Measurements from ENCODE around the gene SLC15A5. TPM values are rescaled to one million over a fixed set of nuclear protein-coding genes. Genes with fewer than 3 reads are reported as not detected.

The SLC15A5 gene
- total RNA-seq, 1 experiment from 2014 or later, result not detected

DNA sequence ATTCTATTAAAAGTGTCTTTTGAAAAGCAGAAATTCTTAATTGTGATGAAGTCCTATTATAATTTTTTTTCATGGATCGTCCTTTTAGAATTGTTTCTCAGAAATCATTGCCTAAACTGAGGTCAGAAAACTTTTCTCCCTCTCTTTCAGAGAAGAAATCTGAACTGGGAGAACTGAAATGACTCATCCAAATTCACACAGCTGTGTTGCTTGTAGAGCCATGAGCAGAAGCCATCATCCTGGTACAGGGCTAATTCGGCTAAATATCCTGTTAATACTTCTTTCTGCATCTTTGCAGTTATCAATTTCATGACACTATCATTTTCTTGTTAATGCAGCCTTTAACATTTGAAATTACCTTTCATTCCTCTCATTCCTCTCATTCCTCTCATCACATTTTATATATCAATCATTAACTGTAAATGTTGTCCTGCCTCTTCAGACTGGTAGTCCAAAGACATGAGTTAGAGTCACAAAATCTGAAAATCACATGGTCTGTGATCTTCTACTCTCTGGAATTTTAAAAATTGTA lies 15.5 kb downstream of the SLC15A5 start:
- DNase-seq (ENCODE audit: low read depth), result no peak

DNA sequence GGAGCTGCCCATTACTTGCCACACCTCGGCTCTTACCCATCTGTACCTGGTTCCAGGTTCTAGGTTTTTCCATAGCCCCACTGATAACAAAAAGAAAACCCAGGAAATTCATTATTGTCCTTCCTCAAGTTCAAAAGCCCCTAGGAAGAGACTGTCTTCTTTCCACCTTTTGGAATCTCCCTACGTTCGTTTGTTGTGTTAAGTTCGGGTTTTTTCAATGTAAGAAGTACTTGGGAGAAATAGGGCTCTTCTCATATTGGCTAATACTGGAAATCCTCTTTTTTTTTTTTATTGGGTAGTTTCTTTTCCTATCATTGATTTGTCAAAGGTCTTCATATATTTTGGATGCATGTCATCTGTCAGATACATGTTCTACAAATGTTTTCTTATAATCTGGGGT lies 17.3 kb downstream of the SLC15A5 start:
- no peak for DNase-seq (ENCODE audit: low read depth)

DNA sequence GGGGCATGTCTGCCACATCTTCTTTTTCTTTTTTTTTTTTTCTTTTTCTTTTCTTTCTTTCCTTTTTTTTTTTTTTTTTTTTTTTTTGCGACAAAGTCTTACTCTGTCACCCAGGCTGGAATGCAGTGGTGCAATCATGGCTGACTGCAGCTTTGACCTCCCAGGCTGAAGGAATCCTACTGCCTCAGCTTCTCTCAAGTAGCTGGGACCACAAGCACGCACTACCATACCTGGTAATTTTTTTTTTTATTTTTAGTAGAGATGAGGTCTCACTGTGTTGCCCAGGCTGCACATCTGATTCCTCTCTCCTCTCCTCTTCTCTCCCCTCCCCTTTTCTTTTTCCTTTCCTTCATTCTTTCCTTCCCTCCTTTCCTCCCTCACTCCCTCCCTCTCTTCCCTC lies 18.5 kb downstream of the SLC15A5 start:
- DNase-seq (ENCODE audit: low read depth), result no peak

DNA sequence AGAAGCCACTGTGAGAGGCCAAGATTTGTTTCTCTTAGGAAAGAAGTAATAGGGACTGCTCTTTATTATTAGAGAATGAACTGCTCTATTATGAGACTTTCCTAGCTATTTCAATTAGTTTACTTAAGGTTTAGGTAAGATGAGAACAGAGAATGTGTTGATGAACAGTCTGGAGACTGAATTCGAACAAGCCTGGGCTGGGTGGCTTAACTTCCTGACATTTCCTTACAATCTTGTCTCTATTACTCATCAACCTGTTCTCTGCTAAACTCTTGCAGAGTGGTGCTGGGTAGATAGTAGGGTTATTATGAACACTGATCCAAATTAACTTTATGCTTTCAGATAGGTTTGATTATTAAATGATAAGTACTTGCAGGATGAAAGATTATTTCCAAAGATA lies 31.2 kb downstream of the SLC15A5 start:
- no peak for DNase-seq (ENCODE audit: low read depth)

DNA sequence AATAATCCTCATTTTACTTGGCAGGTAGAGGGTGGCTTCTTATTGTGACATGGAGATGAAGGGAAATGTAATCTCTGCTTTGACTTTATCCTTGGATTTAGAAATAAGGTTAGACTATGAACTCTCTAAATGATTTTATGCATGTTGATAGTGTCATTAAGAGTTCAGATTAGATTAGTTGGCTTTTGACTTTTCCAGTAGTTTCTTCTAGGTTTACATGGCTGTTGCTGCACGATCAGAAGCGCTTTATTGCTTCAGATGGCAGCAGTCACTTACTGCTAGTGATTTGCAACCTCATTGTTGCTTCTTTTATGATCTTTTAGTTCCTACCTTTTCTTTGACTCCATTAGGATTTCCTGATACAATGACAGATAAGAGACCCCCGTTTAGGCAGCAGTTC lies 32.3 kb downstream of the SLC15A5 start:
- DNase-seq (ENCODE audit: low read depth), result no peak

DNA sequence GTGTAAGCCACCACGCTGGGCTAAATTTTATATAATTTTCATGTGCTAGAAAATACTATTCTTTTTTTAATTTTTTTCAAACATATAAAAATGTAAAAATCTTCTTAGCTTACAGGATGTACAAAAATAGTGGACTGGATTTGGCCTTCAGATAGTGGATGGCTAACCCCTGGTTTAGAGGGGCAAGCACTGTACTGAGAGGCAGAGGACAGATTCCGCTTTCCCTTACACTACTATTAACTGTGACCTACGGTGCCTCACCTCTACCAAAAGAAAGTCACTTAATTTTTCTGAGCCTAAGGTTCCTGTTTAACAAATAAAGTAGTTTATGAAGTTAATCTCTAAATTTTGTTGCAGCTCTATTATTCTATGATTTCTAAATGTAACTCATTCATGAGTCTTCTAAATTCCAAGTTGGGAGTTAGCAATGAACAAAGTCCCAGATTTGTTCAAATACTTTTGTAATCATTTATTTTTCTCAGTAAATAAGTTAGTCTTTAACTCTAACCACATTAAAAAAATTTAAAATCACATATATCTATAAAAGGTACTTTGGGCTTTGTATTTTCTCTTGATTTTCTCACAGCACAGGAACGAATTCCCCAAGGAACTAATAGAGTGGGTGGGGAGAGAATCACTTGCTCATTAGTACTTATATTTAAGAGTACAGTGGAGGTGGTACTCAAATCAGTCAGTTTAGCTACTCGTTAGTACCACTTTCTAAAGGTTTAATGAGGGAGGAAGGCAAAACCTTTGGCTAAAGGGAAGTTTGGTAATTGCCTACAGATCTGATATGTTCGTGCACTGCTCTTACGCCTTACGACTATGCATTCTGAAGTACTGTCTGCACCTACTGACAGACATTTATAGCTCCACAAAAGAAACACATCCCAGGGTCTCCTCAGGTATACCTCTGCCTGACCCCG lies 33.7 kb downstream of the SLC15A5 start:
- no peak for DNase-seq (ENCODE audit: low read depth)

DNA sequence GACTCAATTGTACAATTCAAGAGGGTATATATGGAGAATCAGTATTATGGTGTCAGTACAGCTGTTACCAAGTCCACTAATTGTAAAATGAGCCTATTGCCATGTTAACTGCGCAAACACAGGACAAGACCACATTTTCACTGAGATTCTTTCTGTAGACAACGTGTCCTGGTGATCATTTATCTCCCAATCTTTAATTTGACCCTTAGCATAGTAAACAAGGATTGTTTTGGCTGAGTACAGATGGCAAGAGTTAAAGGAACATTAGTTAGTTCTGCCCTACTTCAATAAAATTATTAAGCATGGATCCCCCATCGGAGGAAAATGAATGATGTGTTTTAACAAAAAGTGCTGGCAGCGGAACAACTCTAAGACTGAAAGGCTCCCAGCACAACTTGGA lies 36.1 kb downstream of the SLC15A5 start:
- no peak for DNase-seq (ENCODE audit: low read depth)

DNA sequence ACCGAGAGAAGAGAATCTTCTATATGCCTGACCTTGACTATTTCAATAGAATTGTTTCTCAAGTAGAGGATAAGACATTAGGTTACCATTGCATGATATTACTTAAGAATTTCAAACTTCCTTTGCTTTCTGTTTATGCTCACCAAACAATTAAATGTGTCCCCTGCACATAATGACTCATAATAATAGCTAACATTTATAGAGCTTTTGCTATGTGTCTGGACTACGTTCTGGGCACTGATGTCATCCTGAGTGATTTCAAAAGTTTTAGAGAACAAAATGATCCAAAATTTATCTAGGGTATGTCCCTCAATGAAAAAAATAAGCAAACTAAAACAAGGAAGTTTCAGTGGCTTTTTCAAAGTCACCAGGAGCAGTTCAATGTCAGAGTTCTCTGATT lies 38.8 kb downstream of the SLC15A5 start:
- no peak for DNase-seq (ENCODE audit: low read depth)

DNA sequence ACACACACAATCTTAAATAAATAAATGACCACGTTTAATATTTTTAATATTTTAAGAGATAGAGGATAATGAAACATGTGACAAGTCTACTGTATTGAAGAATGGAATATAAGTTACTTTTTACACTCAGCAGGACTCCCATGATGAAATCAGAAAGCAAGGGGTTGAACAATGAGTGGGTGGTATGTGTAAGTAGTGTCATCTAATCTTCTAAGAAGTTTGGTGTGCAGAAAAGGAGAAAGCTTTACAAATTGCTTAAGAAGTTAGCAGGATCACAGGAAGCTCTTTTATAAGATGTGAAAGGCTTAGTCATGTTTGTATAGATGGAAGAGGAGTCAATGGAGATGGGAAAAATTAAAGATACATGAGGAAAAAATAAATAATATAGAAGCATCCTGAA lies 47.8 kb downstream of the SLC15A5 start:
- no peak for DNase-seq (ENCODE audit: low read depth)

DNA sequence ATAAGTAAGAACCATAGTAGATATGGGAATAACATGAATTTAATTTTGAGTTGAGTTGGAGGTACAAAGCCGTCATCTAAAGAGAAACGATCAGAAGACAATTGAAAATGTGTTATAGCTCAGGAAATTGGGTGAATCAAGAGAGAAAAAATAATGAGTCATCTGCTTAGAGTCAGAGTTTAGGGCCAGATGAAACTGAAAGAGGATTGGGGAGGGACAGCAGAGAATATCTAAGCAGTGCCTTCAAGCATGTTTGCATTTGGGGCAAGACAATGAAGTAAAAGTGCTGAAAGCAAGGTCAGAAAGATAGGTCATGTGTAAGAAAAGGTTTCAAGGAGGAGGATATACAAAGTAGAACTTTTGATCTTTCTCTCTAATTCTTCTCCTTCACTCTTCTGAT lies 49.4 kb downstream of the SLC15A5 start:
- peak; percentile 54 for DNase-seq (ENCODE audit: low read depth)

DNA sequence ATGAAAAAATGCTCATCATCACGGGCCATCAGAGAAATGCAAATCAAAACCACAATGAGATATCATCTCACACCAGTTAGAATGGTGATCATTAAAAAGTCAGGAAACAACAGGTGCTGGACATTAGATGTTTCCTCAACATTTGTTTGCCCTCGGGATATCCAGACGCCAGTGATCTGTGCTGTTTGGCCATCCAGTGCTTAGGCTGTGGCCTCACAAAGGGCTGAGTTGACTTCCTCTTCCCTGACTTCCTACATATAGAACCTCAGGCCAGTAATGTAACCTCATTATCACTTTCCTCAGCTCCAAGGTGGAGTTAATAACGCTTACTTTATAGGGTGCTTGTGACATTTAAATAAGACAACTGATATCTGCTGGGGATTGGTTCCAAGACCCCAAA lies 51.8 kb downstream of the SLC15A5 start:
- DNase-seq (ENCODE audit: low read depth), result no peak

DNA sequence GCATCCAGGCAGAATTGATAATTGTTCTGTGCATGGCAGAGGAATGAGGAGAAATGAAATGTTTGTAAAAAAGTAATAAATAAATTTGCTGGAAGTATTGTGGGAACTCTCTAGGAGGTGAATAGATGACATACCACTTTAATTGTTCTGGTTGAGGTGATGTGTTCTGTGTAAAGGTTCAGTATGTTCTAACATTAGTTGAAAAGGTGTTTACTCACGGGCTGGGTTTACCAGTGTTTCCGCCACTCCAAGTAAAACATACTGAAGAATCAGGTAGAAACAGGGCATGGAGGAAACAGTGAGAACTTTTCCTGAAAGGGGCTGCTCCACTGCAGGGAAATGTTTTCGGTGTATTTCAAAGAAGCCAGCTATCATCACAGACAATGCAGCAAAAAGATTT lies 53.3 kb downstream of the SLC15A5 start:
- DNase-seq (ENCODE audit: low read depth), result no peak

DNA sequence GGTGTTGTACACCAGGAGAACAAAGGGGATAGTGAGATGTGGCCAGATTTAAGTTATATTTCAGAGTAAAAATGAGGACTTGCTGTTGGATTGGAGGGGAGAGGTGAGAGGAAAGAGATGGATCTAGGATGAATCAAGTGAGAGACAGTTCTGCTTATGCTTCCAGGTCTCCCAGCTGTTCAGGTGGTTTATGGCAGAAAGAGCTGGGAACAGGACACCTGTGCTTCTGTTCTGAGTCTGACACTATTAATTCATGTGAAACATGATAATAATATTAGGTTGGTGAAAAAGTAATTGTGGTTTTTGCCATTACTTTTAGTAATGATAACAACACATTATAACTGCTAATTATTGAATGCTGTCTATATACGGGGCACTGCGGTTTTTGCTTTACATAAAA lies 55.7 kb downstream of the SLC15A5 start:
- DNase-seq (ENCODE audit: low read depth), result no peak

DNA sequence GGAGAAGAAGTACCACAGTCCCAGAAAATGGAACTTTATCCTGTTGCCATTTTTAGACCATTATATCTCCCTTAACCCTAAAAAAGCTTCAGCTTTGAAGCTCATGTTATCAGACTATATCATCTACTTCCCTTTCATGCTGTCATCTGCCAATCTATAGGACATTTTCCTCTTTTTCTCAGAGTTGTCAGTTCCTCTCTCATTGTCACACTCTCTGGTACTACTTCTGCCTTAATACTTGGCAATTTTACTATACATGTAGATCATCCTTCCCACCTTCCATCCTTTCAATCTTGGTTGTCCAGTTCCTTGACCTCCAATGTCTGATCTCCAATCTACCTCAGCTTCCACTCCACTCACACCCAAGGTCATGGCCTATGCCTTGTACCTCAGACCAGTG lies 57.4 kb downstream of the SLC15A5 start:
- no peak for DNase-seq (ENCODE audit: low read depth)

DNA sequence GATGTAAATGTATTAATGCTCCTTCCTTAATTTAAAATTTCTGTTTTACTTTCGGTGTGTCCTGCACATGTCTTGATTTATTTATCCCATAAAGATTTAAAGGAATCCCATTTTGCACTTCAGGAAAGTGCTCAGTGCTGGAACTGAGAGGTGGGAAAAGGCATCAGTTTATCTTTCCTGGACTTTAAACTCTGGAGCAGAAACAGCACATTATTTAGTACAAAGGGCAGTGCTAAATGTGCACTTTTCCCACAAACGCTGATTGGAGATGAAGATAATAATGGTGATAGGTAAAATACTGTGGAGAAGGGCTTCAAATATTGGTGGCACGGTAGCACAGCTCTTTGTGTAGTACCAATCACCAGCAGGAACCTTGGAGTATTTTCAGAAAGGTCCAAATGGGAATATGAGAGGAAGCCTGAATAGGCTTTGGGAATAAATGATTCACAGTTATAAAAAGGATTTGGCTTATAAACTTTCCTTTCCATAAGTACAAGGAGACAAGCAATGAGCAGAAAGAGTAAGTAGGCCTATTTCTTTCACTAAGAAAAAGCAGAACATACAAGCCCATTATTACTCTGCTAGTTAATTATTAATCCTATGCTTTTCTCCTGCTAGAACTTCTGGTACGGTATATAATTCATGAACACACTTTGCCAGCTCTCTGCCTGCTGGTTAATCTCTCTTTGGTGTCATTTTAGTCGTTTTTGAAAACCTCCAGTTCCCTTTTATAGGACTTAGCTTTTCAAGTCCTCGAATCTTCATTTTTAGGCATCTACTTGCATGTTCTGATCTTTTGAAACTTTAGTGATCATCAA lies 58.3 kb downstream of the SLC15A5 start:
- no peak for DNase-seq (ENCODE audit: low read depth)

DNA sequence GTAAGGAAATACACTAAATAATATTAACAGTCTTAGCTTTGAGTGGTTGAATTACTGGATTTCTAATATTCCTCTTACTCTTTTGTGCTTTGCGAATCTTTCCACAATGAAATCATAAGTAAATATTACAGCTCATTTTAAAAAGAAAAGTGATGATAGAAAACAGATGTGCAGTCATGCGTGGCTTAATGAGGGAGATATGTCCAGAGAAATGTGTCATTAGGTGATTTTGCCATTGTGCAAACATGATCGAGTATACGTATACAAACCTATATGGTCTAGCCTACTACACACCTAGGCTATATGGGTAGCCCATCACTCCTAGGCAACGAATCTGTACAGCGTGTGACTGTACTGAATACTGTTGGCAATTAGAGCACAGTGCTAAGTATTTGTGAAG lies 59.3 kb downstream of the SLC15A5 start:
- no peak for DNase-seq (ENCODE audit: low read depth)

DNA sequence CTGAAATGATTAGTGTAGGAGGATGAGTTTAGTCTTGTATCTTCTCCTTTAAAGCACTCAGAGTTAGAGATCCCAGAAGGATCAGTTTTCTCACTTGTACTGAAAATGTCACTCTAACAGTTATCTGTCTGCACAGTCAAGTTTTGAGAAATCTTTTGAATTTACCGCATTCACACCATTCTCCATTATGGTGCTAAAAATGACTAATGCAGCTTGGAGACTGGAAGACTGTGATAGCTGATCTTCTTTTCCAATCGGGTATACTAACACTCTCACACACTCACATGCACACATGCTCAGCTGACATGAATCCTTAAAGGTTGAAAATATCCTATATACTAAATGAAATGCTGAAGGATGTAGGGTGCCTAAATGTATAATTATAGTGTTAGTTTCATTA lies 65.8 kb downstream of the SLC15A5 start:
- DNase-seq (ENCODE audit: low read depth), result no peak

DNA sequence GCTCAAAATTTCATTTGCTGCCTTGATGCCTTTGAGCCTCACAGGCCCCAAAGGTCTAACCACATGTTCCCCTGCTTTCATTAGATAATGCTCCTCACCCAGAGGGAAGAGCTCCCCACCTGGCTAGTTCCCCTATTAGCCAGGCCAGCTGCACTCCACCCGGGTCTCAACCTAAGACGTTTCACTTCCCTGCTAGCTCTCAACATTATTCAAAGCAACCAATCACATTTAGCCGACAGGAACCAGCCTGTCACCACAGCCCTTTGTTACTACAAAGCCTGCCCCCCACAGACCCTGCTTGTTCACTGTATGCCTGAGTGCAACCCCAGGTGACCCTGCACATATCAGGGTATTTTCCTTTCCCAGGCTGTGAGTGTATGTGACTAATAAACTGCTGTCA lies 78.6 kb downstream of the SLC15A5 start:
- no peak for DNase-seq (ENCODE audit: low read depth)

DNA sequence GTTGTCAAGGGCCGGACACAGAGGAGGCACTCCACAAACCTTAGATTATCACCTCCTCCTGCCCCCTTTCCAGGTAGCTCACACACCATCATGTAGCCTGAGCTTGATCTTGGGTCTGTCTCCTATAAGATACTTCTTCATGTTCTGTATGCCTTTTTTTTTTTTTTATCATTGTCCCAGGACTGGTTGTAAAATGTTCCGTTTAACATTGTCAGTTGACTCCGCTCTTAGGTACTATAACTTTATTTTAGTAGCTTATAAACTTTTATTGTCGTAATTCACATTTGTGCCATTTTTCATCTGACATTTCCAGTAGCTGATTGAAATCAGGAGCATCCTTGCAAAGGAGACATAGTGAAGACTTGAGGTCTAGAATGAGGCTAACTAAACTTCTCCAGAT lies 79.9 kb downstream of the SLC15A5 start:
- DNase-seq (ENCODE audit: low read depth), result no peak

DNA sequence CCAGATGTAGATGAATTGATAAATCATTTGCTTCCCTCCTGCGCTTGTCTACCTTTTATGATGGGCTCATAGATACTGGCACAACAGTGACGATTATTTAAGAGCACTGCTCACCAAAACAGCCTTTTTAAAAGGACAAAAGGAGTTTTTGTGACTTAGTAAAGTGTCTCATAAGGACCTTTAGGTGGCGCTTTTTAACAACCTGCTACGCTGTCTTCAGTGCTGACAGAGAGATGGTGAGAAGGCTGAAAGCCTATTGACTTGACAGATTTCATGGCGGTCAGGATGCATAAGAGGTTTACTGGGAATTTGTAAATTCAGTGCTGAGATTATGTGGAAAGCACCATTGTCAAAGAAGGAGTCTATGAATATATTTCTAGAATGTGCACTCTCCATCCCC lies 87.6 kb downstream of the SLC15A5 start:
- peak; percentile 5 for DNase-seq (ENCODE audit: low read depth)

DNA sequence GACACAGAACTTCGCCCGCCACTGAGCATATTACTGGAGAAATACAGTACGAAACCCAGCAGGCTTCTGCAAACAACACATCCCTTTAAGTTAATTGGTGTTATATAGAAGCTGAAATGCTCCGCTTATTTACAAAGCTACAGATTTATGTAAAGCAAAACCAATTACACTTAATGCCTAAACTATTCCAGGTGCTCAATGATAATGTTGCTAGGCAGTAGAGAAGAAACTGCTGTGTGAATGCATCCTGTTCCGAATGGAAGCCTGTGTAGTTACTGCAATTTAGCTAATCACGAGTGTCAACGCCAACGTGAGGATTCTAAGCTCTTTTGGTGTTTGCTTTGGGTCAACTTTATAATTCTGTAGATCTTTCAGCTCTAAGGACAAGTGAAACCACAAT lies 89.8 kb downstream of the SLC15A5 start:
- DNase-seq (ENCODE audit: low read depth), result no peak

DNA sequence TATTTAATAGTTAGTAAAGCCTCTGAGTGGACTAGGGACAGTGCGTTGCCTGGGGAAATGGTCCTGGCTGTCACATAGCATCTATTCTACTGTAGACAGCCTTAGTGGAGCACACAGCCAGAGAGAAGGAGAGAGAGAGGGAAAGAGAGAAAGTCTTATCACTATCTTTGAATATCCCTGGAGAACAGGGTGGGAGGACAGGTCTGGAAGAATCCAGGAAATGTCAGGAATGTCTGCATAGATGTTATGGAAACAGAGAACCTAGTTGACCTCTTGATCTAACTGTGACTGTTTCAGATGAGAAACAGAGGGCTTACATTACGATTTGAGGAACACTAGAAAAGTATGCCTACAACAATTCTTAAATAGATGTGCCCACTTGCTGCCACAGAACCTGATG lies 92.8 kb downstream of the SLC15A5 start:
- no peak for DNase-seq (ENCODE audit: low read depth)
